ACC112 (cell line): ENCODE data around the gene ATP5F1B.
"Not testable (repeated sequence)": the region's sequence is repeated elsewhere in the genome, so short reads cannot be mapped to it uniquely, and the experiment has no call there.

ENCODE experiments used
- H2AFZ ChIP-seq: fragments of 200-600 bp; sonication (generic); one replicate; pipeline ENCODE4 v1.6.0; 2017; ENCODE audit warnings: antibody characterized with exemption, low read length; ENCODE audit not compliant: unreplicated experiment
- H3K27ac ChIP-seq: fragments of 200-600 bp; sonication (generic); 2 replicates; pipeline ENCODE4 v1.5.1; 2014; ENCODE audit warnings: low read depth, mild to moderate bottlenecking, antibody characterized with exemption, low read length, moderate library complexity
- H3K27me3 ChIP-seq: fragments of 200-600 bp; sonication (generic); 2 replicates; pipeline ENCODE4 v1.6.1; 2014; ENCODE audit warnings: mild to moderate bottlenecking, antibody characterized with exemption, low read length, moderate library complexity, mixed read lengths; ENCODE audit not compliant: insufficient read depth
- H3K36me3 ChIP-seq: fragments of 200-600 bp; sonication (generic); 2 replicates; pipeline ENCODE4 v1.6.1; 2016; ENCODE audit warnings: mild to moderate bottlenecking, antibody characterized with exemption, low read length, moderate library complexity, mixed read lengths; ENCODE audit not compliant: insufficient read depth
- H3K4me1 ChIP-seq: fragments of 200-600 bp; sonication (generic); one replicate; pipeline ENCODE4 v1.6.1; 2016; ENCODE audit warnings: low read length, mixed read lengths; ENCODE audit not compliant: insufficient read depth, unreplicated experiment, control insufficient read depth
- H3K4me3 ChIP-seq: fragments of 200-600 bp; sonication (generic); 2 replicates; pipeline ENCODE4 v1.5.1; 2014; ENCODE audit warnings: mild to moderate bottlenecking, low read depth, low read length
- H3K79me2 ChIP-seq: fragments of 200-600 bp; sonication (generic); one replicate; pipeline ENCODE4 v1.6.0; 2016; ENCODE audit warnings: low read length; ENCODE audit not compliant: control insufficient read depth, unreplicated experiment, insufficient read depth

Gene ATP5F1B

GRCh38 chr12:56677680-56678079 is 31.9 kb upstream of the ATP5F1B start:
- Histone ChIP-seq H3K79me2 (peaks cover 93% of the 10 kb centered on the region), H3K4me1 (no peaks in the 10 kb centered on the region), H2AFZ (no peak overlapping the region), H3K36me3 (peaks cover 10% of the 10 kb centered on the region), H3K4me3 (no peak overlapping the region), H3K27ac (peak overlapping the region; percentile 45; the same call in 1 of the 2 replicates), H3K27me3 (no peaks in the 10 kb centered on the region)

GRCh38 chr12:56676851-56677580 is 31.2 kb upstream of the ATP5F1B start:
- Histone ChIP-seq H3K4me3 (no peak overlapping the region), H3K27ac (peak overlapping the region; percentile 45; the same call in 1 of the 2 replicates), H3K79me2 (peaks cover 93% of the 10 kb centered on the region), H3K36me3 (peaks cover 16% of the 10 kb centered on the region), H2AFZ (no peak overlapping the region), H3K27me3 (no peaks in the 10 kb centered on the region), H3K4me1 (no peaks in the 10 kb centered on the region)

GRCh38 chr12:56671608-56672007 is 25.8 kb upstream of the ATP5F1B start:
- H3K36me3 ChIP-seq: peaks cover 44% of the 10 kb centered on the region
- peaks cover 10% of the 10 kb centered on the region for H3K4me1 ChIP-seq
- no peak overlapping the region for H3K27ac ChIP-seq
- H2AFZ ChIP-seq: no peak overlapping the region
- H3K27me3 ChIP-seq: no peaks in the 10 kb centered on the region
- H3K79me2 ChIP-seq: peaks cover 66% of the 10 kb centered on the region
- H3K4me3 ChIP-seq: no peak overlapping the region

GRCh38 chr12:56670836-56671235 is 25.1 kb upstream of the ATP5F1B start:
- peaks cover 10% of the 10 kb centered on the region for H3K4me1 ChIP-seq
- no peak overlapping the region for H2AFZ ChIP-seq
- H3K27me3 ChIP-seq: no peaks in the 10 kb centered on the region
- H3K36me3 ChIP-seq: peaks cover 51% of the 10 kb centered on the region
- H3K4me3 ChIP-seq: no peak overlapping the region
- H3K79me2 ChIP-seq: peaks cover 58% of the 10 kb centered on the region
- H3K27ac ChIP-seq: no peak overlapping the region

- Histone ChIP-seq H3K36me3 (peaks cover 61% of the 10 kb centered on the region), H3K27me3 (no peaks in the 10 kb centered on the region), H2AFZ (no peak overlapping the region), H3K27ac (no peak overlapping the region), H3K4me3 (no peak overlapping the region), H3K79me2 (peaks cover 38% of the 10 kb centered on the region), H3K4me1 (peaks cover 10% of the 10 kb centered on the region)
Observed at GRCh38 chr12:56668197-56668457, 22.3 kb upstream of the ATP5F1B start.

GRCh38 chr12:56661979-56662638 is 16.3 kb upstream of the ATP5F1B start:
- Histone ChIP-seq H3K27me3 (no peaks in the 10 kb centered on the region), H3K4me3 (no peak overlapping the region), H3K27ac (no peak overlapping the region), H2AFZ (no peak overlapping the region), H3K79me2 (no peaks in the 10 kb centered on the region), H3K4me1 (no peaks in the 10 kb centered on the region), H3K36me3 (peaks cover 26% of the 10 kb centered on the region)

- no peaks in the 10 kb centered on the region for H3K4me1 ChIP-seq
- no peak overlapping the region for H3K4me3 ChIP-seq
- H3K27ac ChIP-seq: no peak overlapping the region
Observed at GRCh38 chr12:56661560-56661959, 15.8 kb upstream of the ATP5F1B start.

GRCh38 chr12:56658921-56659320 is 13.1 kb upstream of the ATP5F1B start:
- Histone ChIP-seq H3K4me1 (no peaks in the 10 kb centered on the region), H3K4me3 (no peak overlapping the region), H3K79me2 (no peaks in the 10 kb centered on the region), H3K27me3 (no peaks in the 10 kb centered on the region), H3K27ac (no peak overlapping the region), H3K36me3 (peaks cover 8% of the 10 kb centered on the region; the same call in 1 of the 2 replicates), H2AFZ (no peak overlapping the region)

More at GRCh38 chr12:56661560-56661959, 15.8 kb upstream of the ATP5F1B start:
- H3K79me2 ChIP-seq: no peaks in the 10 kb centered on the region
- no peak overlapping the region for H2AFZ ChIP-seq
- peaks cover 25% of the 10 kb centered on the region for H3K36me3 ChIP-seq
- no peaks in the 10 kb centered on the region for H3K27me3 ChIP-seq

- no peaks in the 10 kb centered on the region for H3K4me1 ChIP-seq
- no peaks in the 10 kb centered on the region for H3K79me2 ChIP-seq
- H3K27me3 ChIP-seq: no peaks in the 10 kb centered on the region
- H3K36me3 ChIP-seq: no peaks in the 10 kb centered on the region
- H3K4me3 ChIP-seq: no peak overlapping the region
- H2AFZ ChIP-seq: no peak overlapping the region
- no peak overlapping the region for H3K27ac ChIP-seq
Observed at GRCh38 chr12:56657416-56658379, 11.9 kb upstream of the ATP5F1B start.

- not testable (repeated sequence) for H3K27me3 ChIP-seq, H3K4me3 ChIP-seq, H3K79me2 ChIP-seq, H2AFZ ChIP-seq, H3K27ac ChIP-seq, H3K36me3 ChIP-seq, H3K4me1 ChIP-seq
Observed at GRCh38 chr12:56653781-56654180, 8.0 kb upstream of the ATP5F1B start.
